PFSK-1 (cell line): ENCODE measurements around the gene SFXN3.

Experiments
- FOXP2 ChIP-seq: optimal IDR thresholded peaks from 2 replicates; pipeline ENCODE3; 2011; ENCODE audit warnings: borderline replicate concordance, control low read depth, inconsistent platforms; ENCODE audit not compliant: insufficient read depth; ENCODE audit errors: extremely low read length, extremely low read depth
- POLR2AphosphoS5 ChIP-seq: IDR thresholded peaks from 2 replicates; pipeline ENCODE4 v1.6.1; 2012; ENCODE audit warnings: low read depth, mild to moderate bottlenecking, control low read depth, low read length, moderate library complexity
- REST ChIP-seq, 2 experiments: IDR thresholded peaks; 2 replicates each; pipeline versions ENCODE4 v1.6.1 to v1.8.0; 2011 to 2012; ENCODE audit warnings: low read depth in 2 of 2, low read length in 2 of 2, control low read depth in 1 of 2, inconsistent platforms in 1 of 2, mild to moderate bottlenecking in 1 of 2, moderate library complexity in 1 of 2; ENCODE audit not compliant: insufficient read depth in 1 of 2
- SIN3A ChIP-seq: IDR thresholded peaks from 2 replicates; pipeline ENCODE4 v1.6.1; 2012; ENCODE audit warnings: mild to moderate bottlenecking, low read length, moderate library complexity, borderline replicate concordance; ENCODE audit not compliant: insufficient read depth
- TAF1 ChIP-seq: IDR thresholded peaks from 2 replicates; pipeline ENCODE4 v1.6.1; 2012; ENCODE audit warnings: low read length, control low read depth, borderline replicate concordance; ENCODE audit not compliant: insufficient read depth

The SFXN3 gene

DNA sequence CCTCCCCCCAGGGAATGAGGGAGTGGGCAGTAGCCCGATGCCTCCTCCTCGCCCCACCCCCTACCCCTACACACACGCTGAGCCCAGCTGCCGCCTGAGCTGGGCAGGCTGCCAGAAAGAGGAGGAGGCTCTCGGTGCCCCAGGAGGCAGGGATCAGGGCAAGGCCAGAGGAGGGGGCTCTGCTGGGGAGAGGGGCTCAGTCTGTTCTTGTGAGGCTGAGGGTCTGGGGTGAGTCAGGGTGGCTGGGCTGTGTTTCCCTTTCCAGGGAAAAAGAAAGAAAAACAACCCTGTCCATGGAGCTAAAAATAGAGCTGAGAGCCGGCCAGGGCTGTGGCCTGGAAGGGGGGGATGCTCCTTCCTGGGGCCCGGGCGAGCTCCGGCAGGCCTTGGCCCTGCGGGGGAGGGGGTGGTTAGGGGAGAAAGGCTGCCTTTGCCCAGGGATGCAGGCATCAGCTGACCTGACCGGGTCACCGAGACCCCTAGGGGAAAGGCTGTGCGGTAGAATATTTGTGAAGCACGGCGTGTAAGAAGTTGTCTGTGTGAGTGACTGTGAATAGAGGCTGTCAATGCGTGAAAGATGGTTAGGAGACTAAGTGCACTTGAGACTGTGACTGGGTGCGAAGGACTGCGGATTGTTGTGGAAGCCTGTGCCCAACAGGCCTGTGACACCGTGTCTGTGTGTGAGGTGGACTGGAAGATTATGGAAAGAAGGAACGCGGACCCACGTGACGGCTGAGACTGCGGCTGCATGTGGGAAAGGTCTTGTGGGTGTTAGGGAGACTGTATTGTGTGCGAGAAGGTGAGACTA, 32.6 kb upstream of the SFXN3 start:
- TF ChIP-seq FOXP2 = no peak
- 0 out of 2 replicates have a peak, but pooled peaks have one; percentile 18 for TF ChIP-seq SIN3A
- 0 out of 2 replicates have a peak, but pooled peaks have one; percentile 27 for TF ChIP-seq TAF1

DNA sequence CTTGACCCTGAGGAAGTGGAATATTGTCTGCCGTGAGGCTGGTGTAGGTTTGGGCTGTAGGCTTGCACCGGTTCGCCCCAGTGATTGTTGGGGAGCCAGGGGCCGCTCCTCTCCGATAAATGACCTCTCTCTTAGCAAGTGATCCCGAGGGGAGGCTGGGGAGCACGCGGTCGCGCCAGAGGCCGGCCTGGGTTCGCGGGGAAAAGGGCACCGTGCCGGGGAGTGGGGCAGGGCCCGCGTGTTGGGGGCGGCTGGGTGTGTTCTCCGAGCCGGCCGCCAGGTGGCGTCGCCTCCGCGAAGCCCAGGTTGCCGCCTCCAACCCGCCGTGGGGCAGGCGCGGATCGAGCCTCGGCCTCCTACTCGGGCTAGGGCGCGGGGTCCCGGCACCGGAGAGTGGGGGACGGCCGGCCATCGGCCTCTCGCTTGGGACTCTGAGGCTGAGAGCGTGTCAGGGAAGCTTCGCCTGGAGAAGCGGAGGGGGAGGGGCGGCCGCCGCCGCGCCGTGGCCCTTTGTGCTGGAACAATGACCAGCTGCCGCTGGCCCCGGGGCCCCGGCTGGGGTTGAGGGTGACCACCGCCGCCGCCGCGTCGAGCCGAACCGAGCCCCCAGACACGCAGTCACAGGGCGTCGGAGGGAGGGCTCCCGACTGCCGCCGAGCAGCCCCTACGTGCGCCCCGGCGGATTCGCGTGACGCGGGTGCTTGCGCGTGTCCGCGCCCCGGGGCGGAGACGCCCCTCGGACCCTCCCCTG, 31.9 kb upstream of the SFXN3 start:
- TF ChIP-seq SIN3A (peak; percentile 25; the same call in 1 of the 2 replicates), FOXP2 (no peak), REST (IDR thresholded peaks at IDR 0.05; ENCODE audit: insufficient read depth in 1 of 2, low read depth in 2 of 2, low read length in 2 of 2) (no peak), TAF1 (peak; percentile 71; the same call in 1 of the 2 replicates), POLR2AphosphoS5 (peak; percentile 55)

GRCh38 chr10:100999742-101000126, 31.3 kb upstream of the SFXN3 start, which contains the start of gene LZTS2:
Gene LZTS2, plus strand, starts transcription at chr10:100999808. Its CDS starts 2,731 bp downstream, at chr10:101002539.
- TF ChIP-seq TAF1 = no peak

DNA sequence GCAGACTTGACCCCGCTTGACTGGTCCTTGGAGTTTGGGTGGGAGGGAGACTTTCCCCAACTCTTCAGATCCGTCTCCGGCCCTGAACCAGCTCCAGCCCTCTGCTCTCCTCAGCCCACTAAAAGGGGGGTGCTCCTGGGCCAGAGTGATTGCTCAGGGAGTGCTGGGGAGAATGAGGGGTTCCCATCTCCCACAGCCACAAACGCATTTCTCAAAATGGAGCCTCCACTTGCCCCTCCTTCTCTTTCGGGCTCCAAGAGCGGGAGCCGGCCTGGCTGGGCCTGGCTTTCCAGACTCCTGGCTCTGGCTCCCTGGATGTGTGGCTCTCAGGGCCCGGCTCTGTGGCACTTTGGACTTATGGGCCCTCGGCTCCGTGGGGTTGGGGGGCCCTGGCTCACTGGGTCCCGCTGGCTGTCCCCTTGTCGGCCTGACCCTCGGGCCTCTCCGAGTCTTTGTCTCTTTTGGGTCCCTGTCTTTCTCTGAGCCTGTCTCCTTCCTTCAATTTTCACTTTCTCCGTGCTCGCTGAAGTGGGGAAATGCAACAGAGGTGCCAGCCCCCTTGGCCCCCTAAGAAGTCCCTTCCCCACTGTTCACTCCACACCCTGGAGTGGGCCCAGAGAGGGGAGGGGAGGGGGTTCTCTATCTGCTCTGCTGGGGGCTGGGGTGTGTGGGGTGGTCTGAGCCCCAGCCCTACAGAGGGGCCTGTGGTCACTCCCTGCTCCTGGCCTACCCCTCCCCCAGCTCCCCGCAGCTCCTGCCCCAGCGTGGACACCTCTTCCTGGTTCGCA, 30.7 kb upstream of the SFXN3 start:
- TF ChIP-seq FOXP2 = no peak
- no peak for TF ChIP-seq TAF1
- TF ChIP-seq SIN3A = 0 out of 2 replicates have a peak, but pooled peaks have one; percentile 30
- no peak for TF ChIP-seq REST (IDR thresholded peaks at IDR 0.05; ENCODE audit: insufficient read depth in 1 of 2, low read depth in 2 of 2, low read length in 2 of 2)

GRCh38 chr10:101000915-101001658, 29.9 kb upstream of the SFXN3 start:
- TF ChIP-seq POLR2AphosphoS5 = peak; percentile 47; the same call in 1 of the 2 replicates
- TF ChIP-seq TAF1 = peak; percentile 61; the same call in 1 of the 2 replicates
- peak; percentile 67; the same call in 1 of the 2 replicates for TF ChIP-seq SIN3A
- TF ChIP-seq REST (IDR thresholded peaks at IDR 0.05; ENCODE audit: insufficient read depth in 1 of 2, low read depth in 2 of 2, low read length in 2 of 2) = no peak
- no peak for TF ChIP-seq FOXP2
